Neural progenitor cell (in vitro differentiated cells): Measurements from ENCODE around the gene ARHGAP33.

Experiments
- CTCF ChIP-seq: fragments of 200-600 bp; sonication (generic); IDR thresholded peaks from 2 replicates; pipeline ENCODE4 v1.5.1; 2017; ENCODE audit warnings: antibody characterized with exemption, mild to moderate bottlenecking
- EZH2phosphoT487 ChIP-seq: fragments of 200-600 bp; sonication (generic); IDR thresholded peaks from 2 replicates; pipeline ENCODE4 v1.6.1; 2017; ENCODE audit warnings: antibody characterized with exemption

- no peak for TF ChIP-seq CTCF
- TF ChIP-seq EZH2phosphoT487: no peak
Measured at GRCh38 chr19:35812220-35813042, 37.1 kb downstream of the ARHGAP33 start, which contains the start of gene PRODH2.
